ENCODE results near the gene RNLS. TPM values are rescaled to one million over a fixed set of nuclear protein-coding genes. Genes with fewer than 3 reads are reported as not detected.

RNLS gene
- total RNA-seq, 1 donor from 2014 or later: 10.4 TPM

DNA sequence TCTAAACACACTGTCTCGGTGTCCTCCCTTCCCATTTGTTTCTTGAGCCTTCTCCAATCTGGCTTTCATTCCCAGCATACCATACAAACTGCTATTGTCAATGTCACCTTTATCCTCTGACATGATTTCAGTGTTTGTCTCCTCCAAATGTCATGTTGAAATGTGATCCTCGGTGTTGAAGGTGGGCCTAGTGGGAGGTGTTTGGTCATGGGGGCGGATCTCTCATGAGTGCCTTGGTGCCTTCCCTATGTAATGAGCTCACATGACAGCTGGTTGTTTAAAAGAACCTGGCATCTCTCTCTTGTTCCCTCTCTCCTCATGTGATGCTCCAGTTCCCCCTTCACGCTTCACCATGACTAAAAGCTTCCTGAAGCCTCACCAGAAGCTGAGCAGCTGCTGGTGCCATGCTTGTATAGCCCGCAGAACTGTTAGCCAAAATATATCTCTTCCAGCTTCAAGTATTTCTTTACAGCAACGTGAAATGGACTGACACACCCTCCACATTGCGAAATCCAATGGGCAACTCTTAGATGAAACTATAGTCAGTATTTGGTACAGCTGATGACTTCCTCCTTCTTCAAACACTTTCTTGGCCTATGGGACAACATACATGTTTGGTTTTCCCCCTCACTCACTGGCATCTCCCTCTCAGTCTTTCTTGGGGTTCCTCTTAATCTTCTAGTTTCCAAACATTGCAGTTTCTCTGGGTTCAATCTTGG lies 27.8 kb downstream of the RNLS start:
- no peak for DNase-seq (ENCODE audit: low spot score)
- intact Hi-C loops (cut with DNase I): loop anchor here (10.0 kb wide), 1 partner anchor 141 kb away; no protein-coding TSS in a partner anchor

DNA sequence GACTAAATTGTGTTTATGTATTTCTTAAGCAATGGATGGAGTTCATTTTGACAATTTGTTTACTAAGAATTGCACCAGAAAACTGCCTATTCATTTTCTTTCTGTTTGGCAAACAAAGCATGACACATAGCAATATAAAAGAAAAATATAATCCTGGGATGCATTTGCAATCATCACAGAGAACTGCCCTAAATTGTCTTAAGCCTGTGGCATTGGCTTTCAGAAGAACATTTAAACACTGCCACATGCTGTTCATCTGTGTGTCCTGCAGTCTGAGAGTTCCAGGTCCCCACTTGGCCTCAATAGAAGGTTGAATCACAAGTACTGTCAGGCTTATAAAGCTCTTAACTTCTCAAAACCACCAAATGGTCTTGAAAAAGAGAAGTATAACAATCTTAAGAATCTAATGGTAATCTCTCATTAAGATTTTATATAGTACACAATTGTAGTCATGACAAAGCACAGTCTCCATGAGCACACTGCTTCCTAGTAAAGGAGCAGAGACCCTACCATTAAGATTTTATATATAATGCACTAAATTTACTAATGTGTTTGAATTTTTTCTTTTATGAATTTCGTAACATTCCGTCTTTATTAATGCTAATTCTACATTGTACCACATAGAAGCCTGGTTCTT lies 29.9 kb downstream of the RNLS start:
- DNase-seq (ENCODE audit: low spot score): no peak
- intact Hi-C loops (cut with DNase I): loop anchor here (5.0 to 10.0 kb wide), 2 partner anchors 138 to 691 kb away; partner anchors contain the start of genes KLLN and PTEN

- intact Hi-C loops (cut with DNase I): loop anchor here (5.0 to 10.0 kb wide), 2 partner anchors 136 to 689 kb away; partner anchors contain the start of genes KLLN and PTEN
- no peak for DNase-seq (ENCODE audit: low spot score)
Observed at GRCh38 chr10:88551246-88551645, 31.9 kb downstream of the RNLS start.

- intact Hi-C loops (cut with DNase I): no loop called here
- DNase-seq (ENCODE audit: low spot score): no peak
Observed at GRCh38 chr10:88546497-88546896, 36.6 kb downstream of the RNLS start.

- intact Hi-C loops (cut with DNase I): no loop called here
- no peak for DNase-seq (ENCODE audit: low spot score)
Observed at GRCh38 chr10:88545359-88545758, 37.8 kb downstream of the RNLS start.

DNA sequence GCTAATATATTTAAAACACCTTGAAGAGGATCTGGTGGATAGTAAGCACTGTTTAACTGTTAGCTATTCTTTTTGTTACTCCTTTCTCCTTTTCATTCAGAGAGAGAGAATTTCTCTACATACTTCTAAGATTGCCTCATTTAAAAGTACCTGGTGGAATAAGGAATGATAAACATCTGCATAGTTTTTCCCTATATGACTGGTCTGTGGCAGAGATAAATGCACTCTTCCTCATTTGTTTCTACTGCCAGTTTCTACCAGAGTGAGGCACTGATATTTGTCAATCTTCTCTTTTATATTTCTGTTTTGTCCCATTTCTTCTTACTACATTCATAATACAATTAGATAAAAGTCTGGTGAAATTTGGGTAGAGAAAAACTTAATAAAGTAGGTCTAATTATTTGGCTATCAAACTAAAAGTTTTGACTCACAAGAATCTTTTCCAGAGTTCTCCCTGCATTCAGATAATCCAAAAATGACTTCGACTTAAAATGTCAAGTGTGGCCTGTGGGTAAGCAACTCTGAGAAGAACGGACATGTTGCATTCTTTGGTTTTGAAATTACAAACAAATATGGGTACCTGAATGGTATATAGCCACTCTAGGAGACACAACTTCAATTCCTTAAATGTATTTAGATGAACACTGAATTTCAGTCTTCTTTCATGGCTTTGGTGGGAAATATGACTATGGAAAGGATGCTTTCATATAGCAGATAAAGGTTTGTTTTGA lies 38.8 kb downstream of the RNLS start:
- intact Hi-C loops (cut with DNase I): no loop called here

GRCh38 chr10:88542522-88542921 lies 40.6 kb downstream of the RNLS start:
- intact Hi-C loops (cut with DNase I): no loop called here
- no peak for DNase-seq (ENCODE audit: low spot score)

More for the DNA sequence above, 38.8 kb downstream of the RNLS start:
- DNase-seq (ENCODE audit: low spot score): no peak

- DNase-seq (ENCODE audit: low spot score): no peak
- intact Hi-C loops (cut with DNase I): no loop called here
Observed at GRCh38 chr10:88541116-88541626, 41.9 kb downstream of the RNLS start.

GRCh38 chr10:88540351-88540750 lies 42.8 kb downstream of the RNLS start:
- intact Hi-C loops (cut with DNase I): no loop called here
- DNase-seq (ENCODE audit: low spot score): no peak

DNA sequence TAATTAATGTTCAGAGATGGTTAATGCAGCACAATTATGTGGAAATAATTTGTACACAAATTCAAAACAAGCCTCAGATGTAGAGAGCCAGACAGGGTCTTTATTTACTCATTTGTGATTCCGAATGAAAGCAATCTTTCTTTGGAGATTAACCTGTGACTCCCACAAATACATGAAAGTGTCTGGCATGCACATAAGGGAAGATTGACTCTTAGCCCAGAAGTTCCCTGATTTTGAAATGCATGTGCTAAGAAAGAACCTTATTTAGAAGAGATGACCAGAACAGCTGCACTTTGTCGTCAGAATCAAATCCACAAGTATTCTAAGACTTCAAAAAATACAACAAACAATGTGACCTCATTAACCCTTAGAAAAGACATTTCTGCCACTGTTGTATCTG lies 45.1 kb downstream of the RNLS start:
- intact Hi-C loops (cut with DNase I): no loop called here
- DNase-seq (ENCODE audit: low spot score): no peak

DNA sequence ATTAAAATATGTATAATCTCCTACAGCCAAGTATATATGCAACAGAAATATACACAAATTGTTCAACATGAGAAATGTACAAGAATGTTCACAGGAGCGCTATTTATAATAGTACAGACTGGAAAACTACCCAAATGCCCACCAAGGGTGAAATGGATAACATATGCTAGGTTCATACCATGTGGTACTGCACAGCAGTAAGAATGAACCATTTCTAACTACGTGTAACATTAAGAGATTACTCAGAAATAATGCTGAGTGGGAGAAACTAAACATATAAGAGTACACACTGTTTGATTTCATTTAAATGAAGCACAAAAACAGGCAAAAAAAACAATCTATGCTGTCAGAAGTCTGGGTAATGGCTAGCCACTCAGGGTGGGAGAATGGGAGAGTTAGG lies 45.8 kb downstream of the RNLS start:
- no peak for DNase-seq (ENCODE audit: low spot score)
- intact Hi-C loops (cut with DNase I): no loop called here

GRCh38 chr10:88536437-88536836 lies 46.7 kb downstream of the RNLS start:
- intact Hi-C loops (cut with DNase I): no loop called here
- no peak for DNase-seq (ENCODE audit: low spot score)

- no peak for DNase-seq (ENCODE audit: low spot score)
- intact Hi-C loops (cut with DNase I): no loop called here
Observed at GRCh38 chr10:88534072-88534665, 48.9 kb downstream of the RNLS start.

- no peak for DNase-seq (ENCODE audit: low spot score)
- intact Hi-C loops (cut with DNase I): no loop called here
Observed at GRCh38 chr10:88531392-88532052, 51.6 kb downstream of the RNLS start.

GRCh38 chr10:88530629-88531391 lies 52.3 kb downstream of the RNLS start:
- intact Hi-C loops (cut with DNase I): no loop called here
- no peak for DNase-seq (ENCODE audit: low spot score)

DNA sequence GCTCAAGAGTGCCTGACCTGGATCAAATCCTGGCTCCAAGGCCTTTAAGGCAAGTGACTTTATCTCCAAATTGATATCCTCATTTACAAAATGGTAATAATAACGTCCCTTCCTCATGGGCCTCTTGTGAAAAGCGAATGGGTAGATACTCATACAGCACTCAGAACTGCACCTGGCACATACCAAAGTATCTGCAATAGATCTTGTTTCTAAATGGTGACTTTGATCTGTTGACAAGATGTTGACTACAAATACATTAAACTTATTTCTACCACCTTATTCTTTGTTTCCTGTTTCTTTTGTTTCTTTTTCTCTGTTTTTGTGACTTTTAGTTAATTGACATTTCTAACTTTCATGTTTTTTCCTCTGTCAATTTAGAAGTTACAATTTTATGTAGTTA lies 53.0 kb downstream of the RNLS start:
- intact Hi-C loops (cut with DNase I): no loop called here
- DNase-seq (ENCODE audit: low spot score): no peak

DNA sequence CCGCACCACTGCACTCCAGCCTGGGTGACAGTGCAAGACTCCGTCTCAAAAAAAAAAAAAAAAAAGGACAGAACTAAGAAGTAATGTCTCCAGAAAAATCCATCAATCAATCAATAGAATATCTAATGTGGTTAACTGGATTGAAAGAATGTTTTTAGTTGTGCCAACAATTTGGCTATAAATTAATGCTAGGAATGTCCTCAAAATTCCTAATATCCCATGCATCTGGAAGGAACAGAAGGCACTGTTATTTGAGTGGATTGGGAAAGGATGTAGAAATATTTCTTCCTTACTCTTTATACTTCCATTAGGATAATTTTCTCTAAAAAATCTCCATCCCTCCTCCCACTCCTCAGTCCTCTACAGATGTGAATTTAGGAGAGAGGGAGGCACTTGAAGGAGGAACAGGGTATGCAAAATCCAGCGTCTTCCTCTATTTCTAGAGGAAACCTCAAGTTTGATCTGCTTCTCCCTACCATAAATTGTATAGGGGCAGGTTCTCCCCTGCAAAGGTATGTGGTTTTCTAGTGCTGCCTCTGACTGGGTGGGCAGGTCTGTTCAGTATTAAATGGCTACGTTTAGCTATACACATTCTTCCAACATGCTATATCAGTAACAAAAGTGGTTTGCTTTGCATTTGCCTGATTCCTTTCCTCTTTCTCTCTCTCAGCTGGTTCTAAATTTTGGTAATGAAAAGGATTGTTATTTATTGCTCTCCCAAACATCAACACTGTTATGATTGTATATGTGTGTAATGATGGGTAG lies 54.1 kb downstream of the RNLS start:
- intact Hi-C loops (cut with DNase I): no loop called here
- DNase-seq (ENCODE audit: low spot score): no peak

- DNase-seq (ENCODE audit: low spot score): no peak
- intact Hi-C loops (cut with DNase I): no loop called here
Observed at GRCh38 chr10:88528201-88528600, 54.9 kb downstream of the RNLS start.
